ELR (cell line): ENCODE results near the gene IGF2BP2.
"Not testable (repeated sequence)": the region's sequence is repeated elsewhere in the genome, so short reads cannot be mapped to it uniquely, and the experiment has no call there.

Experiments
- DNase-seq: peaks from one replicate; pipeline ENCODE4 v3.0.0-alpha.2; 2015; ENCODE audit warnings: low read depth

The IGF2BP2 gene

GRCh38 chr3:185797993-185798830, 26.6 kb downstream of the IGF2BP2 start:
- no peak for DNase-seq

GRCh38 chr3:185797108-185797881, 27.5 kb downstream of the IGF2BP2 start:
- no peak for DNase-seq

GRCh38 chr3:185796431-185797107, 28.3 kb downstream of the IGF2BP2 start:
- peak; percentile 89 for DNase-seq

- DNase-seq = no peak
Measured at GRCh38 chr3:185793381-185793780, 31.5 kb downstream of the IGF2BP2 start.

- no peak for DNase-seq
Measured at GRCh38 chr3:185792955-185793354, 31.9 kb downstream of the IGF2BP2 start.

GRCh38 chr3:185789891-185790830, 34.7 kb downstream of the IGF2BP2 start:
- no peak for DNase-seq

DNA sequence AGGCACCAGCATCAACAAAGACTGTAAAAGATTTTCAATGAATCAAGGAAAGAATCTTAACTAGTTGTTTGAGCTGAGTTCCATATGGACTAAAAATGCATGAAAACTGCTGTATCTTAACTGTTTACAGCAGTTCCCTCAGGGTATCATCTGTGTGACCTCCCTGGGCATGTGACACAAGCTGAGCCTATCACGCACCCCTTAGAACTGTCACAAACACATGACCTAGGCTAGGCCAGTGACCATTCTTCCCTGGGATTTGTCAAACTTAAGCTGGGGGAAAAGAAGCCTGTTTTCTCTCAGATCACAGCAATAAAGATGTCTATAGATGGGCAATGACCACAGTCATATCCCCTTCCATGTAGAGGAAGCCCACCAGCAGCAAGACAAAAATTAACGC, 35.7 kb downstream of the IGF2BP2 start:
- DNase-seq = no peak

- no peak for DNase-seq
Measured at GRCh38 chr3:185788292-185788691, 36.5 kb downstream of the IGF2BP2 start.

GRCh38 chr3:185786956-185787877, 37.6 kb downstream of the IGF2BP2 start:
- DNase-seq = no peak

GRCh38 chr3:185786258-185786657, 38.6 kb downstream of the IGF2BP2 start:
- DNase-seq = not testable (repeated sequence)

- no peak for DNase-seq
Measured at GRCh38 chr3:185784317-185784716, 40.5 kb downstream of the IGF2BP2 start.

- peak; percentile 92 for DNase-seq
Measured at GRCh38 chr3:185781759-185782158, 43.1 kb downstream of the IGF2BP2 start.

DNA sequence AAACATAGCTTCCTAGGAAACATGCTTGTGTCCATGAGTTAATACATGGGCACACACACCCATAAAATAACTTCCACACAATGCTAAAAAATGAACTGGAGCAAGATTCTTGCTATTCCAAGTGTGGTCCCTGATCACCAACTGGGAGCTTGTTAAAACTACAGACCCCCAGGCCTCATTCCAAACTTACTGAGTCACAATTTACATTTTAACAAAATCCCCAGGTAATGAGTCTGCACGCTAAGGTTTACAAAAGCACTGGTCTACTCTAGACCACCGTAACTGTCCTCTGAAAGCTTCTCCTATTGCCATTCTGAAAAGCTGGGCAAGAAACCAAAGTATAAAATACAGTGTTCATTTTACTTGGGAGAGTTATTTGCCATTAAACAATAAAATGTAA, 45.4 kb downstream of the IGF2BP2 start:
- DNase-seq = peak; percentile 47

- no peak for DNase-seq
Measured at GRCh38 chr3:185778821-185779220, 46.0 kb downstream of the IGF2BP2 start.

- no peak for DNase-seq
Measured at GRCh38 chr3:185778094-185778493, 46.7 kb downstream of the IGF2BP2 start.

DNA sequence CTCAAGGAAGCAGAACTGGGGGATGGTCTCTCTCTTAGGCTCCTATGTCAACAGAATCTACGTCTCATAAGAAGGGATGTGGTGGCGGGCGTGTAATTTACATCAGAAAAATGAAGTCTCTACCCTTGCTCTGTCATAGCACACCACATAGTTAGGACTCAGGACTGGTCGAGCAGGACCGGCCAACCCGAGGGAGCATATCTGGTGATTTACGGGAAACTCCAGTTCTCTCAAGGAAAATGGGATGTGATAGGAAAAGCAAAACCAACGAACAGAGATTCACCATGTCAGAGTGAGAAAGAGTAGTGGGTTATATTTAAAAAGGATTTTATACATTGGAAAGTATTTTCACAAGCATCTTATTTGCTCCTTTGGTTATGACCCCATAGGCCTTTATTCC, 54.7 kb downstream of the IGF2BP2 start:
- DNase-seq = no peak

DNA sequence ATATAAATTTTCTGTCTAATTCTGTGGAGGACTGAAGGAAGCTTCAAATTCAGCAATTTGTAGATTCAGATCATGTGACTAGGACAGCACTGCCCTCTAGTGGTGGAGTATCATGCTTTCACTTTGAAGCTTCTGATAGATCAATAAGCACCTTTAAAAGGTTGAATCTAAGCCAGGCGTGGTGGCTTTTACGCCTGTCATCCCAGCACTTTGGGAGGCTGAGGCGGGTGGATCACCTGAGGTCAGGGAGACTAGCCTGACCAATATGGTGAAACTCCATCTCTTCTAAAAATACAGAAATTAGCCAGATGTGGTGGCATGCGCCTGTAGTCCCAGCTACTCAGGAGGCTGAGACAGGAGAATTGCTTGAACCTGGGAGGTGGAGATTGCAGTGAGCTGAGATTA, 56.3 kb downstream of the IGF2BP2 start:
- peak; percentile 85 for DNase-seq

DNA sequence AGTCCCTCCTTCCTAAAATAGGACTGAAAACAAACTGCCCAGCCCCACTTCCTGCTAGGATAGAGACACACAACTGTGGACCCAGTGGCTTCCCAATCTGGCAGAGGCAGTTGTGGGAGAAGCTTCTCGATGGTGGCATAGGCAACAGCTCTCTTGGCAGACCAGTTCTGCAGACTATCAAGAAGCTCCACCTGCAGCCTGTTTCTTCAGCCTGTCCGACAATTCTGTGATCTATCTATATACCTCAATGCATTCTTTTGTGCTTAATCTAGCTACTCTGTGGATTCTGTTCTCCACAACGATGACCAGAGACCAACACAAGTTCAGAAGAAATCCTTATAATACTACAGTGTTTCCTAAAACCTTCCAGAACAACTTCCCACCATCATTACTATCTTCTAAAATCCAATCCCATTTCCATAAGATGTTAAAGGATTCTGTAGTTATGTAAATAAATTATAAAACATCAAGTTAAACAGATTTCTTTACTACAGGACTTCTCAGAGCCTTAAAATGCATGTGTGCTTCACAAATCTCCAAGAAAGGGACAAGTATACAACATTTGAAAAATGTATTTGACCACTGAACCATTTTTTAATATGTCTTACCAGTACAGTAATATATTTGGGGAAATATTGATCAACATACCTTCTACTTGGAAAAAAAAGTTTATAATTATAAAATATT, 57.7 kb downstream of the IGF2BP2 start:
- DNase-seq = peak; percentile 45

DNA sequence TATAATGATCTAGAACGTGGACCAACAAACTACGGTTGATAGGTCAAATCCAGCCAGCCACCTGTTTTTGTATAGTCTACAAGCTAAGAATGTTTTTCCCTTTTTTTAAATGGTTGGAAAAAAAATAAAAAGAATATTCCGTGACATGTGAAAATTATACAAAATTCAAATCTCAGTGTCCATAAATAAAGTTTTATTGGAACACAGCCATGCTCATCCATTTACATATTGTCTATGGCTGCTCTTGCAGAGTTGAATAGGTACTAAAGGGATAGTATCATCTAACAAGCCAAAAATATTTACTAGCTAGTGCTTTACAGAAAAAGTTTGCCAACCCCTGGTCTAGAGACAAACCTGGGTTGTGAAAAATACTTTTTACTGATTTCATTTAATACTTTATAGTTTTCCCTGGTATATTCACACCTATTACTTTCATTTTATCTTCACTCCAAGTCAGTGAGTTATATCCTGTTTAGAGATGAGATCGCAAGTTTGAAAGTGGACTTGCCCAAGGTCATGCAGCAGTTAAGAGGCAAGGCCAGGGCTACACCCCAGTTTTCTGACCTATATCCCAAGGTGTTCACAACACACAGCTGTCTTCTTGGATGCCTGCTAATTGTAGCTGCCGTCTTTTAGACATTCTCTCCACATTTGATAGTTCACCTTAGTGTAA, 58.4 kb downstream of the IGF2BP2 start:
- DNase-seq = peak; percentile 53
